WI38 (cell line): ENCODE results near the gene NALCN.

Experiments used
- H3K4me3 ChIP-seq: 2 replicates; pipeline ENCODE4 v1.5.1; 2011; ENCODE audit warnings: low read depth, mild to moderate bottlenecking, control low read depth, low read length
- TF ChIP-seq, protein P1 (sequence below): IDR thresholded peaks from 2 replicates; pipeline ENCODE4 v1.5.1; 2012; ENCODE audit warnings: low read depth, mild to moderate bottlenecking, control low read depth, low read length

NALCN gene

DNA sequence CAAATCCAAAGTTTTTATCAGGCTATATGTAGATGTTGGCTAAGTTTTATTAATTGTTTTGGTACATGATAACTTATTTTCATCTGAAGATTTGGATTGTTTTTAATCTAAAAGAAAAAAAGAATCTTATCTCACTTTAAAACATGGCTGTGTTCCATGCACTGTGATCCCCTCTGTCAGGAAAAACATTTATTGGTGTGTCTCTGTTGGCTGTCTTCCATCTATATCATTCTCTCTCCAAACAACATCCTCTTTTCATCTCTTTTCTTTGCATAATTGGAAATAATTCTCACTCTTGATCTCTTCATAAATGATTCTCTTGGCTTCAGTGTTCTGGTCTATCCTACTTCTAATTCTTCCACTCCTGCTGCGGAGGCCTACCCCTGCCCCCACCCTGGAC is 4.2 kb downstream of the NALCN start:
- TF ChIP-seq, protein P1, sequence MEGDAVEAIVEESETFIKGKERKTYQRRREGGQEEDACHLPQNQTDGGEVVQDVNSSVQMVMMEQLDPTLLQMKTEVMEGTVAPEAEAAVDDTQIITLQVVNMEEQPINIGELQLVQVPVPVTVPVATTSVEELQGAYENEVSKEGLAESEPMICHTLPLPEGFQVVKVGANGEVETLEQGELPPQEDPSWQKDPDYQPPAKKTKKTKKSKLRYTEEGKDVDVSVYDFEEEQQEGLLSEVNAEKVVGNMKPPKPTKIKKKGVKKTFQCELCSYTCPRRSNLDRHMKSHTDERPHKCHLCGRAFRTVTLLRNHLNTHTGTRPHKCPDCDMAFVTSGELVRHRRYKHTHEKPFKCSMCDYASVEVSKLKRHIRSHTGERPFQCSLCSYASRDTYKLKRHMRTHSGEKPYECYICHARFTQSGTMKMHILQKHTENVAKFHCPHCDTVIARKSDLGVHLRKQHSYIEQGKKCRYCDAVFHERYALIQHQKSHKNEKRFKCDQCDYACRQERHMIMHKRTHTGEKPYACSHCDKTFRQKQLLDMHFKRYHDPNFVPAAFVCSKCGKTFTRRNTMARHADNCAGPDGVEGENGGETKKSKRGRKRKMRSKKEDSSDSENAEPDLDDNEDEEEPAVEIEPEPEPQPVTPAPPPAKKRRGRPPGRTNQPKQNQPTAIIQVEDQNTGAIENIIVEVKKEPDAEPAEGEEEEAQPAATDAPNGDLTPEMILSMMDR = no peak

DNA sequence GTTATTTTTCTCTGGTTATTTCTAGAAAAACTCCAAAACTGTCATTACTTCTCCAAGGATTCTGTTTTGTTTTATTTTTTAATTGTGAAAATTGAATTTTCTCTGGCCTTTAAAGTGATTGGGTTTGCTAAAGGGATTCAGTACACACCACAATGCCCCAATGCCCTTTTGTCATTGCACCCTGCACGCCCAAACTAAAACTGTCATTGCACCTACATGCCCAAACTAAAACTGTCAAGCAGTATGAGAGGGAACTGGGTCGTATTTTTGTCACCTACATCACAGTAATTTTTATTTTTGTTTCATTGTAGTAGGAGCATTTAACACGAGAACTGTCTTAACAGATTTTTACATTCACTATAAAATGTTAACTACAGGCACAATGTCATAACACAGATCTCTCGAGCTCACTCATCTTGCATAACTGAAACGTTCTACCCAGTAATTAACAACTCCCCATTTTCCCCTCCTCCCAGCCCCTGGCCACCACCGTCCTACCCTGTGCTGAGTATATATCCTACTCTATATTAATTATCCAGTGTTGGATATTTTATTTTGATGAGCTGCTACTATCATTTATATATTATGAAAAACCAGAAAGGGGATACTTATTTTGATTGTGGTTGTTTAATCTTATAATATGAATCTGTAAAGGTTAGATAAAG is 7.2 kb downstream of the NALCN start:
- no peak overlapping the region for H3K4me3 ChIP-seq
- TF ChIP-seq, protein P1 = no peak

More for the DNA sequence above, 4.2 kb downstream of the NALCN start:
- H3K4me3 ChIP-seq = no peak overlapping the region

DNA sequence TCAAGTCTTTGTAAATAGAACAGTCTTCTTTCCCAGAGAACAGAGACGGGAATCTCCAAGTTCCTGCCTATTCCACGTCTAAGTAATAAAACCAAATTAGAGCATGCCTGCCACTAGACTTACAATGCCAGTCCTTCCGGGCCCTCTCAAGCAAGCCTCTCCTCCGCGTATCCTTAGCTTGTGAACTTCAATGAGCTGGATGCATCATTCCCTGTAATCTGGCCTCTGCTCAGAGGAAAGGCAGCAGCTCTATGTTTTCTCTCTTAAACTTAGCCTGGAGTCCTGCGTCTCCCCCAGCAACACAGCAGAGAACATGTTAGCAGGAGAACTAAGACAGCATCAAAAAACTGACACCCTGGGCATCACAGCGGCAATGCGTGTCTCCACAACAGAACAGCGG is 8.2 kb downstream of the NALCN start:
- TF ChIP-seq, protein P1 = no peak
- H3K4me3 ChIP-seq = no peak overlapping the region

- TF ChIP-seq, protein P1 = no peak
- H3K4me3 ChIP-seq = no peak overlapping the region
Observed at GRCh38 chr13:101406791-101407190, 9.5 kb downstream of the NALCN start.

GRCh38 chr13:101401196-101401595 is 15.1 kb downstream of the NALCN start:
- TF ChIP-seq, protein P1 = no peak
- H3K4me3 ChIP-seq = no peak overlapping the region

GRCh38 chr13:101399365-101399764 is 16.9 kb downstream of the NALCN start:
- TF ChIP-seq, protein P1 = no peak
- no peak overlapping the region for H3K4me3 ChIP-seq

- H3K4me3 ChIP-seq = no peak overlapping the region
- TF ChIP-seq, protein P1 = no peak
Observed at GRCh38 chr13:101398920-101399319, 17.4 kb downstream of the NALCN start.
